HL-60 (cell line): ENCODE results near the gene DNMT1.

Experiments used
- GABPA ChIP-seq: IDR thresholded peaks from 2 replicates; pipeline ENCODE4 v1.6.1; 2012; ENCODE audit warnings: low read depth
- POLR2AphosphoS5 ChIP-seq: IDR thresholded peaks from 2 replicates; pipeline ENCODE4 v1.6.1; 2012; ENCODE audit warnings: low read depth
- SPI1 ChIP-seq: IDR thresholded peaks from 2 replicates; pipeline ENCODE4 v1.6.1; 2012; ENCODE audit warnings: low read depth, mild to moderate bottlenecking, borderline replicate concordance
- TF ChIP-seq, protein P1 (sequence below): IDR thresholded peaks from one replicate; pipeline ENCODE4 v1.5.1; 2011; ENCODE audit warnings: low read length, control low read depth, inconsistent platforms; ENCODE audit not compliant: insufficient read depth
- TF ChIP-seq, protein P2 (sequence below): IDR thresholded peaks from 2 replicates; pipeline ENCODE4 v1.6.1; 2012; ENCODE audit warnings: low read depth; ENCODE audit not compliant: insufficient replicate concordance

DNA sequence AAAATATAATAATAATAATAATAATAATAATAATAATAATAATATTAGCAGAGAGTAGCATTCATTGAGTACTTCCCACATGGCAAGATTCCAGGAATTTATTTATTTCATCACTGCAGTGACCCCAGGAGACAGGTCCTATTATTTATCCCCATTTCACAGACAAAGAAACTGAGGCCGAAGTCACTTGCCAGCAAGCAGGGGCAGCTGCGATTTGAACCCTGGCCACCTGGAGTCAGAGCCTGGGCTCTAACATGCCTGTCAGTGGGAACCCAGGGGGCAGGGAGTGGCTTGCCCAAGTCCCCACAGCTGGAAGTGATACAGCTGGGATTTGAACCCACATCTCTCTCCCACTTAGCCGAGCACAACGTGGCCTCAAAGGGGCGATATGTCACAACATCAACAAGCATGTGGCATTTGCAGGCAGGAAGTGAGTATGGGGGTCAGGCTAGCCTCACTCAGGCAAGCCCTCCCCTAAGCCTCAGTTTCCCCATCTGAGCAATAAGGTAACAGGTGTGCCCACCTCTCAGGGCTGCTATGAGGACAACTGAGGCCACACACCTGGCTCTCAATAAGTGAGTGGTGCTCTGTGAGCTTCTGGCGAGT lies 105.7 kb downstream of the DNMT1 start:
- TF ChIP-seq, protein P1, sequence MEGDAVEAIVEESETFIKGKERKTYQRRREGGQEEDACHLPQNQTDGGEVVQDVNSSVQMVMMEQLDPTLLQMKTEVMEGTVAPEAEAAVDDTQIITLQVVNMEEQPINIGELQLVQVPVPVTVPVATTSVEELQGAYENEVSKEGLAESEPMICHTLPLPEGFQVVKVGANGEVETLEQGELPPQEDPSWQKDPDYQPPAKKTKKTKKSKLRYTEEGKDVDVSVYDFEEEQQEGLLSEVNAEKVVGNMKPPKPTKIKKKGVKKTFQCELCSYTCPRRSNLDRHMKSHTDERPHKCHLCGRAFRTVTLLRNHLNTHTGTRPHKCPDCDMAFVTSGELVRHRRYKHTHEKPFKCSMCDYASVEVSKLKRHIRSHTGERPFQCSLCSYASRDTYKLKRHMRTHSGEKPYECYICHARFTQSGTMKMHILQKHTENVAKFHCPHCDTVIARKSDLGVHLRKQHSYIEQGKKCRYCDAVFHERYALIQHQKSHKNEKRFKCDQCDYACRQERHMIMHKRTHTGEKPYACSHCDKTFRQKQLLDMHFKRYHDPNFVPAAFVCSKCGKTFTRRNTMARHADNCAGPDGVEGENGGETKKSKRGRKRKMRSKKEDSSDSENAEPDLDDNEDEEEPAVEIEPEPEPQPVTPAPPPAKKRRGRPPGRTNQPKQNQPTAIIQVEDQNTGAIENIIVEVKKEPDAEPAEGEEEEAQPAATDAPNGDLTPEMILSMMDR, result no peak
- TF ChIP-seq GABPA (no peak), POLR2AphosphoS5 (no peak), SPI1 (no peak)
- TF ChIP-seq, protein P2, sequence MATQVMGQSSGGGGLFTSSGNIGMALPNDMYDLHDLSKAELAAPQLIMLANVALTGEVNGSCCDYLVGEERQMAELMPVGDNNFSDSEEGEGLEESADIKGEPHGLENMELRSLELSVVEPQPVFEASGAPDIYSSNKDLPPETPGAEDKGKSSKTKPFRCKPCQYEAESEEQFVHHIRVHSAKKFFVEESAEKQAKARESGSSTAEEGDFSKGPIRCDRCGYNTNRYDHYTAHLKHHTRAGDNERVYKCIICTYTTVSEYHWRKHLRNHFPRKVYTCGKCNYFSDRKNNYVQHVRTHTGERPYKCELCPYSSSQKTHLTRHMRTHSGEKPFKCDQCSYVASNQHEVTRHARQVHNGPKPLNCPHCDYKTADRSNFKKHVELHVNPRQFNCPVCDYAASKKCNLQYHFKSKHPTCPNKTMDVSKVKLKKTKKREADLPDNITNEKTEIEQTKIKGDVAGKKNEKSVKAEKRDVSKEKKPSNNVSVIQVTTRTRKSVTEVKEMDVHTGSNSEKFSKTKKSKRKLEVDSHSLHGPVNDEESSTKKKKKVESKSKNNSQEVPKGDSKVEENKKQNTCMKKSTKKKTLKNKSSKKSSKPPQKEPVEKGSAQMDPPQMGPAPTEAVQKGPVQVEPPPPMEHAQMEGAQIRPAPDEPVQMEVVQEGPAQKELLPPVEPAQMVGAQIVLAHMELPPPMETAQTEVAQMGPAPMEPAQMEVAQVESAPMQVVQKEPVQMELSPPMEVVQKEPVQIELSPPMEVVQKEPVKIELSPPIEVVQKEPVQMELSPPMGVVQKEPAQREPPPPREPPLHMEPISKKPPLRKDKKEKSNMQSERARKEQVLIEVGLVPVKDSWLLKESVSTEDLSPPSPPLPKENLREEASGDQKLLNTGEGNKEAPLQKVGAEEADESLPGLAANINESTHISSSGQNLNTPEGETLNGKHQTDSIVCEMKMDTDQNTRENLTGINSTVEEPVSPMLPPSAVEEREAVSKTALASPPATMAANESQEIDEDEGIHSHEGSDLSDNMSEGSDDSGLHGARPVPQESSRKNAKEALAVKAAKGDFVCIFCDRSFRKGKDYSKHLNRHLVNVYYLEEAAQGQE, result no peak
